GOT3 (cell line): ENCODE results near the gene AGRN.
"Not testable (repeated sequence)": the region's sequence is repeated elsewhere in the genome, so short reads cannot be mapped to it uniquely, and the experiment has no call there.

Source experiments
- DNase-seq: peaks from one replicate; lab custom pipeline; 2025; ENCODE audit warnings: mixed read lengths; lab: John Stamatoyannopoulos, UW

Gene AGRN

GRCh38 chr1:1021010-1021919 lies 1.3 kb downstream of the AGRN start:
- no peak for DNase-seq

- no peak for DNase-seq
Measured at GRCh38 chr1:1021920-1022259, 2.0 kb downstream of the AGRN start.

GRCh38 chr1:1022302-1023009 lies 2.5 kb downstream of the AGRN start:
- DNase-seq: no peak

GRCh38 chr1:1023700-1024099 lies 3.8 kb downstream of the AGRN start:
- no peak for DNase-seq

GRCh38 chr1:1024149-1024770 lies 4.3 kb downstream of the AGRN start:
- DNase-seq: no peak

- DNase-seq: no peak
Measured at GRCh38 chr1:1024771-1025699, 5.1 kb downstream of the AGRN start.

- no peak for DNase-seq
Measured at GRCh38 chr1:1025730-1026129, 5.8 kb downstream of the AGRN start.

GRCh38 chr1:1026599-1027413 lies 6.9 kb downstream of the AGRN start:
- DNase-seq: no peak

- DNase-seq: no peak
Measured at GRCh38 chr1:1027791-1028190, 7.9 kb downstream of the AGRN start.

- DNase-seq: not testable (repeated sequence)
Measured at GRCh38 chr1:1030867-1031658, 11.1 kb downstream of the AGRN start.

- DNase-seq: no peak
Measured at GRCh38 chr1:1031659-1032235, 11.8 kb downstream of the AGRN start.

- no peak for DNase-seq
Measured at GRCh38 chr1:1032424-1032823, 12.5 kb downstream of the AGRN start.

- no peak for DNase-seq
Measured at GRCh38 chr1:1033009-1033587, 13.2 kb downstream of the AGRN start.

- DNase-seq: no peak
Measured at GRCh38 chr1:1033731-1034438, 14.0 kb downstream of the AGRN start.

- DNase-seq: no peak
Measured at GRCh38 chr1:1034439-1034781, 14.5 kb downstream of the AGRN start.

GRCh38 chr1:1035291-1035943 lies 15.5 kb downstream of the AGRN start:
- DNase-seq: no peak

GRCh38 chr1:1037366-1038327 lies 17.7 kb downstream of the AGRN start:
- no peak for DNase-seq
